Gastrocnemius medialis (tissue), 4 donors: ENCODE measurements around the gene GNAI1. TPM values are rescaled to one million over a fixed set of nuclear protein-coding genes. Genes with fewer than 3 reads are reported as not detected.

Experiments used
- ATAC-seq, 2 donors: fragments of 150-250 bp; one replicate each; pipeline ENCODE4 v1.9.1; 2016
- DNase-seq, 2 donors: peaks; one replicate each; pipeline ENCODE4 v3.0.0-alpha.2; 2019
- H3K27ac ChIP-seq, 4 donors: fragments of 200-600 bp; sonication (generic); 1 replicate in 1 of 4; 2 replicates in 3 of 4; pipeline ENCODE4 v1.5.1; 2016 to 2018; ENCODE audit warnings: mild to moderate bottlenecking in 2 of 4, moderate library complexity in 1 of 4
- H3K27me3 ChIP-seq, 3 donors: fragments of 200-600 bp; sonication (generic) in 2 of 3; 1 replicate in 1 of 3; 2 replicates in 2 of 3; pipeline versions ENCODE4 v1.5.1 to v1.6.0; 2016 to 2019; ENCODE audit warnings: mild to moderate bottlenecking in 1 of 3, moderate library complexity in 1 of 3
- H3K36me3 ChIP-seq, 2 donors: fragments of 200-600 bp; sonication (generic) in 1 of 2; one replicate each; pipeline ENCODE4 v1.5.1; 2017 to 2018
- H3K4me1 ChIP-seq, 2 donors: fragments of 200-600 bp; sonication (generic) in 1 of 2; one replicate each; pipeline ENCODE4 v1.5.1; 2016 to 2017; ENCODE audit warnings: mild to moderate bottlenecking in 2 of 2
- H3K4me3 ChIP-seq, 4 donors: fragments of 200-600 bp; sonication (generic) in 3 of 4; 1 replicate in 1 of 4; 2 replicates in 3 of 4; pipeline ENCODE4 v1.5.1; 2016 to 2019; ENCODE audit warnings: mild to moderate bottlenecking in 2 of 4
- H3K9me3 ChIP-seq, 3 donors: fragments of 200-600 bp; sonication (generic) in 2 of 3; 1 replicate in 1 of 3; 2 replicates in 2 of 3; pipeline ENCODE4 v1.5.1; 2016 to 2019
- CTCF ChIP-seq, 5 experiments: fragments of 450-650 bp in 3 of 5; fragments of 200-600 bp in 2 of 5; sonication (generic) in 2 of 5; IDR thresholded peaks in 4 of 5; conservative IDR thresholded peaks in 1 of 5; 1 replicate in 4 of 5; 2 replicates in 1 of 5; pipeline ENCODE4 v1.5.1; 2016 to 2019; ENCODE audit warnings: antibody characterized with exemption in 5 of 5, mild to moderate bottlenecking in 3 of 5, moderate library complexity in 3 of 5
- POLR2A ChIP-seq, 2 donors: fragments of 450-650 bp; IDR thresholded peaks; one replicate each; pipeline ENCODE4 v1.6.1; 2017; ENCODE audit warnings: antibody characterized with exemption in 2 of 2, mild to moderate bottlenecking in 2 of 2, moderate library complexity in 2 of 2
- in situ Hi-C, 4 donors: fragments of 200-750 bp; cut with MboI; loops; one replicate each; pipeline versions ENCODE4 v1.15.0 to v1.8.0; 2017; ENCODE audit warnings: low sequenced_read_pairs in 4 of 4
- intact Hi-C: fragments of 100-400 bp; cut with DNase I; formaldehyde crosslinking; loops from one replicate; pipeline ENCODE4 v1.15.1; 2023; ENCODE audit warnings: low total_unique reads
- total RNA-seq, 4 donors: library from RNA; depleted of rRNA; stranded (reverse); fragments of >200 nt; gene quantifications; one replicate each; pipeline versions ENCODE4 v1.1.0 to v1.2.3, GENCODE V29; 2016

The GNAI1 gene
- total RNA-seq, 4 donors from 2014 or later = 6.5 to 13.0 (median 8.3) TPM

- Histone ChIP-seq H3K4me1 (no peaks in the 10 kb centered on the region), H3K27ac (no peak overlapping the region), H3K36me3 (peaks cover 0 to 5% of the 10 kb centered on the region in 2 donors), H3K27me3 (no peaks in the 10 kb centered on the region), H3K4me3 (no peak overlapping the region), H3K9me3 (no peaks in the 10 kb centered on the region)
- TF ChIP-seq CTCF (IDR thresholded peaks at IDR 0.05 in 4 of 5, conservative IDR thresholded peaks at IDR 0.05 in 1 of 5) = no peak
- no peak for TF ChIP-seq POLR2A (IDR thresholded peaks at IDR 0.05)
- DNase-seq (no peak), ATAC-seq (no peak)
- in situ Hi-C loops (no loop called here), intact Hi-C loops (no loop called here)
Observed at GRCh38 chr7:80207501-80207900, 72.9 kb downstream of the GNAI1 start.

- ATAC-seq = no peak
- intact Hi-C loops = no loop called here
- no peaks in the 10 kb centered on the region for H3K9me3 ChIP-seq
- in situ Hi-C loops = no loop called here
- DNase-seq = no peak
- no peaks in the 10 kb centered on the region for H3K4me1 ChIP-seq
- no peak overlapping the region for H3K27ac ChIP-seq
- no peak for TF ChIP-seq CTCF (IDR thresholded peaks at IDR 0.05 in 4 of 5, conservative IDR thresholded peaks at IDR 0.05 in 1 of 5)
- TF ChIP-seq POLR2A (IDR thresholded peaks at IDR 0.05) = no peak
- no peak overlapping the region for H3K4me3 ChIP-seq
- H3K36me3 ChIP-seq = peaks cover 0 to 5% of the 10 kb centered on the region in 2 donors
- H3K27me3 ChIP-seq = no peaks in the 10 kb centered on the region
Observed at GRCh38 chr7:80208700-80209099, 74.1 kb downstream of the GNAI1 start.

- Histone ChIP-seq H3K27me3 (no peaks in the 10 kb centered on the region), H3K36me3 (peaks cover 0 to 5% of the 10 kb centered on the region in 2 donors), H3K27ac (no peak overlapping the region), H3K4me1 (no peaks in the 10 kb centered on the region), H3K9me3 (no peaks in the 10 kb centered on the region), H3K4me3 (no peak overlapping the region)
- TF ChIP-seq POLR2A (IDR thresholded peaks at IDR 0.05) (no peak), CTCF (IDR thresholded peaks at IDR 0.05 in 4 of 5, conservative IDR thresholded peaks at IDR 0.05 in 1 of 5) (no peak)
- intact Hi-C loops (no loop called here), in situ Hi-C loops (no loop called here)
- ATAC-seq (no peak), DNase-seq (no peak)
Observed at GRCh38 chr7:80210400-80210799, 75.8 kb downstream of the GNAI1 start.

- intact Hi-C loops = no loop called here
- H3K9me3 ChIP-seq = no peaks in the 10 kb centered on the region
- in situ Hi-C loops = no loop called here
- ATAC-seq = no peak
- no peaks in the 10 kb centered on the region for H3K27me3 ChIP-seq
- peaks cover 0 to 5% of the 10 kb centered on the region in 2 donors for H3K36me3 ChIP-seq
- no peak overlapping the region for H3K27ac ChIP-seq
- H3K4me1 ChIP-seq = no peaks in the 10 kb centered on the region
- no peak for DNase-seq
- H3K4me3 ChIP-seq = no peak overlapping the region
- TF ChIP-seq CTCF (IDR thresholded peaks at IDR 0.05 in 4 of 5, conservative IDR thresholded peaks at IDR 0.05 in 1 of 5) (no peak), POLR2A (IDR thresholded peaks at IDR 0.05) (no peak)
Observed at GRCh38 chr7:80213814-80214213, 79.2 kb downstream of the GNAI1 start.

- Histone ChIP-seq H3K27me3 (no peaks in the 10 kb centered on the region), H3K27ac (no peak overlapping the region), H3K4me3 (no peak overlapping the region), H3K4me1 (no peaks in the 10 kb centered on the region), H3K9me3 (no peaks in the 10 kb centered on the region), H3K36me3 (peaks cover 0 to 5% of the 10 kb centered on the region in 2 donors)
- no peak for ATAC-seq
- DNase-seq = no peak
- no peak for TF ChIP-seq POLR2A (IDR thresholded peaks at IDR 0.05)
- TF ChIP-seq CTCF (IDR thresholded peaks at IDR 0.05 in 4 of 5, conservative IDR thresholded peaks at IDR 0.05 in 1 of 5) = no peak
- intact Hi-C loops (no loop called here), in situ Hi-C loops (no loop called here)
Observed at GRCh38 chr7:80215734-80216133, 81.1 kb downstream of the GNAI1 start.
